ENCODE results near the gene CDKAL1.

- TF ChIP-seq ZNF274 (IDR thresholded peaks at IDR 0.05; ENCODE audit: low read depth, low read length): no peak
- no peak for TF ChIP-seq YY1 (IDR thresholded peaks at IDR 0.05; ENCODE audit: insufficient read depth, insufficient read length)
- TF ChIP-seq SUZ12 (IDR thresholded peaks at IDR 0.05; ENCODE audit: extremely low read depth, insufficient read depth, insufficient read length): no peak
These were observed 503.2 kb downstream of the CDKAL1 start for GRCh38 chr6:21037453-21037852.
